CD4-positive, CD25-positive, alpha-beta regulatory T cell (primary cell): Measurements from ENCODE around the gene EPN3. TPM values are rescaled to one million over a fixed set of nuclear protein-coding genes. Genes with fewer than 3 reads are reported as not detected.

ENCODE experiments used
- ATAC-seq, 2 donors: fragments of 150-1000 bp; cut with Tn5 transposase; one replicate each; pipeline ENCODE4 v1.10.0; 2021; ENCODE audit warnings: low read depth in 2 of 2, moderate number of reproducible peaks in 2 of 2, moderate library complexity in 1 of 2
- DNase-seq, 3 donors: peaks; one replicate each; pipeline versions ENCODE4 v3.0.0 to v3.0.0-alpha.2; 2012 to 2022; ENCODE audit warnings: mixed read lengths in 1 of 3
- H3K27ac ChIP-seq: one replicate; pipeline ENCODE4 v1.7.0; 2013; ENCODE audit warnings: mild to moderate bottlenecking, low read length; ENCODE audit not compliant: insufficient read depth, poor library complexity, severe bottlenecking
- H3K27me3 ChIP-seq: one replicate; pipeline ENCODE4 v1.7.0; 2013; ENCODE audit warnings: low read length; ENCODE audit not compliant: control insufficient read depth, insufficient read depth
- H3K36me3 ChIP-seq: one replicate; pipeline ENCODE4 v1.7.0; 2013; ENCODE audit warnings: mild to moderate bottlenecking, low read length, moderate library complexity; ENCODE audit not compliant: control insufficient read depth, insufficient read depth
- H3K4me1 ChIP-seq: 2 replicates; pipeline ENCODE4 v1.7.0; 2013; ENCODE audit warnings: mild to moderate bottlenecking, low read length; ENCODE audit not compliant: insufficient read depth, control insufficient read depth, poor library complexity, severe bottlenecking
- H3K4me3 ChIP-seq: one replicate; pipeline ENCODE4 v1.7.0; 2013; ENCODE audit warnings: low read depth, mild to moderate bottlenecking, low read length, moderate library complexity
- H3K9me3 ChIP-seq, 2 experiments: 1 replicate in 1 of 2; 2 replicates in 1 of 2; pipeline ENCODE4 v1.7.0; 2013; ENCODE audit warnings: low read length in 2 of 2, mild to moderate bottlenecking in 1 of 2, moderate library complexity in 1 of 2; ENCODE audit not compliant: control insufficient read depth in 2 of 2
- H3K27ac Mint-ChIP-seq, 3 donors: one replicate each; pipeline ENCODE4 v1.8.0; 2020 to 2022; ENCODE audit warnings: mild to moderate bottlenecking in 3 of 3, mixed read lengths in 3 of 3, moderate library complexity in 2 of 3
- H3K27me3 Mint-ChIP-seq: one replicate; pipeline ENCODE4 v1.8.0; 2022; ENCODE audit warnings: mild to moderate bottlenecking, mixed read lengths
- H3K36me3 Mint-ChIP-seq: one replicate; pipeline ENCODE4 v1.8.0; 2020; ENCODE audit warnings: mixed read lengths
- H3K4me1 Mint-ChIP-seq, 4 donors: one replicate each; pipeline ENCODE4 v1.8.0; 2020 to 2022; ENCODE audit warnings: mixed read lengths in 4 of 4, mild to moderate bottlenecking in 1 of 4
- H3K4me3 Mint-ChIP-seq, 4 donors: one replicate each; pipeline ENCODE4 v1.8.0; 2020 to 2022; ENCODE audit warnings: mild to moderate bottlenecking in 4 of 4, mixed read lengths in 4 of 4, moderate library complexity in 3 of 4
- H3K9me3 Mint-ChIP-seq, 7 donors: one replicate each; pipeline ENCODE4 v1.8.0; 2020 to 2022; ENCODE audit warnings: mixed read lengths in 7 of 7, mild to moderate bottlenecking in 3 of 7, moderate library complexity in 2 of 7
- polyA plus RNA-seq, 4 donors: library from polyadenylated mRNA; unstranded; fragments of 300-500 nt; fragmentation: Illumina TruSeq; gene quantifications; one replicate each; pipeline ENCODE4 v1.2.3, GENCODE V29; 2021
- total RNA-seq: library from RNA; stranded (reverse); gene quantifications from one replicate; pipeline ENCODE4 v1.2.3, GENCODE V29; 2022

The EPN3 gene
- total and polyA plus RNA-seq, 5 donors from 2014 or later = not detected

DNA sequence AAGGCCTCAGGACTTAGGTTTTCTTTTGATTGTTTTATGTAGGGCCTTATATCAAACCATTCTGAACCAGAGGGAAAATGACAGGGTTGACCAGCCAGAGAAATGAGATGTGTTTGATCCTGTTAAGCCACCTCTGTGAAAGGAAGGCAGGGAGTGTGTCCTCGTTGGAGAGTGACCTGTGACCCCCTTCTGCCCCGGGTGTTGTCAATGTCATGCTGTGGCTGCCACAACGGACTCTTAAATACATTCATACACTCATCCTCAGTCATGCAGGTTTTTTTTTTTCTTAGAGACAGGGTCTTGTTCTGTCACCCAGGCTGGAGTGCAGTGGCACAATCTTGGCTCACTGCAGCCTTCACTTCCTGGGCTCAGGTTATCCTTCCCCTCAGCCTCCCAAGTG, 18.1 kb upstream of the EPN3 start:
- Mint-ChIP-seq H3K27ac (peak overlapping the region in 1 of 3 donors; percentile 43), H3K27me3 (no peaks in the 10 kb centered on the region), H3K36me3 (no peaks in the 10 kb centered on the region), H3K4me3 (peak overlapping the region in 1 of 4 donors; percentile 43), H3K4me1 (peaks cover 15 to 39% (median 27%) of the 10 kb centered on the region in 4 donors), H3K9me3 (no peaks in the 10 kb centered on the region)
- ATAC-seq (no peak), DNase-seq (no peak)
- Histone ChIP-seq H3K36me3 (no peaks in the 10 kb centered on the region), H3K27ac (no peak overlapping the region), H3K4me3 (no peak overlapping the region), H3K4me1 (peaks cover 22% of the 10 kb centered on the region), H3K27me3 (no peaks in the 10 kb centered on the region), H3K9me3 (no peaks in the 10 kb centered on the region)

- Mint-ChIP-seq H3K27ac (peak overlapping the region in 1 of 3 donors; percentile 32), H3K27me3 (no peaks in the 10 kb centered on the region), H3K9me3 (no peaks in the 10 kb centered on the region), H3K4me3 (peak overlapping the region in 1 of 4 donors; percentile 23), H3K36me3 (no peaks in the 10 kb centered on the region), H3K4me1 (peaks cover 11 to 32% (median 20%) of the 10 kb centered on the region in 4 donors)
- no peaks in the 10 kb centered on the region for H3K9me3 ChIP-seq
- no peak overlapping the region for H3K4me3 ChIP-seq
- ATAC-seq = no peak
- H3K36me3 ChIP-seq = no peaks in the 10 kb centered on the region
- H3K27me3 ChIP-seq = no peaks in the 10 kb centered on the region
- H3K27ac ChIP-seq = no peak overlapping the region
- peaks cover 15% of the 10 kb centered on the region for H3K4me1 ChIP-seq
- DNase-seq = no peak
Observed at GRCh38 chr17:50514936-50515702, 17.4 kb upstream of the EPN3 start.

DNA sequence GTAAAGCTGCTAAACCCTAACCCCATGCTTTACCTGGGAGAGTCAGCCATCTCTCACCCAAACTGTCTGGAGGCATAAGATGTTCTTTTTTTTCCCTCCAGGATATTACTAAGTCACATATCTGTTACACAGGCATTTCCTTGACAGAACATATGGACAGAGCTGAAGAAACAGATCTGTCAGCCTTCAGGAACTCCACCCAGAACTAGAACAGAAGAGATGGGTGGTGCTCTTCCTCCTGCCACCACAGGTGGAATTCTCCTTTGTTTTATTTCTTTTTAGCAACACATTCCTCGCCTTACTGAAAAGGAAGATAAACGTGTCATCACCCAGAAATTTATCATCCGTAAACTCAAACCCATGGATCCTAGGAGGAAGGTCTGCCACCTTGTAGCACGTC, 15.5 kb upstream of the EPN3 start:
- no peak overlapping the region for H3K4me3 Mint-ChIP-seq

GRCh38 chr17:50517504-50518383, 14.8 kb upstream of the EPN3 start:
- Histone ChIP-seq H3K4me3 (no peak overlapping the region), H3K36me3 (no peaks in the 10 kb centered on the region), H3K27me3 (no peaks in the 10 kb centered on the region), H3K9me3 (no peaks in the 10 kb centered on the region), H3K4me1 (no peaks in the 10 kb centered on the region), H3K27ac (no peak overlapping the region)
- DNase-seq (no peak), ATAC-seq (no peak)
- Mint-ChIP-seq H3K27ac (peak overlapping the region in 1 of 3 donors; percentile 15), H3K36me3 (no peaks in the 10 kb centered on the region), H3K27me3 (no peaks in the 10 kb centered on the region), H3K9me3 (no peaks in the 10 kb centered on the region), H3K4me1 (peaks cover 0 to 10% (median 6%) of the 10 kb centered on the region in 4 donors), H3K4me3 (peak overlapping the region in 1 of 4 donors; percentile 4)

More for the DNA sequence above, 15.5 kb upstream of the EPN3 start:
- ATAC-seq (no peak), DNase-seq (no peak)
- Histone ChIP-seq H3K4me1 (no peaks in the 10 kb centered on the region), H3K27me3 (no peaks in the 10 kb centered on the region), H3K4me3 (no peak overlapping the region), H3K9me3 (no peaks in the 10 kb centered on the region), H3K27ac (no peak overlapping the region), H3K36me3 (no peaks in the 10 kb centered on the region)
- no peaks in the 10 kb centered on the region for H3K9me3 Mint-ChIP-seq
- peak overlapping the region in 1 of 3 donors; percentile 15 for H3K27ac Mint-ChIP-seq
- H3K4me1 Mint-ChIP-seq = peaks cover 0 to 17% (median 9%) of the 10 kb centered on the region in 4 donors
- no peaks in the 10 kb centered on the region for H3K27me3 Mint-ChIP-seq
- H3K36me3 Mint-ChIP-seq = no peaks in the 10 kb centered on the region

DNA sequence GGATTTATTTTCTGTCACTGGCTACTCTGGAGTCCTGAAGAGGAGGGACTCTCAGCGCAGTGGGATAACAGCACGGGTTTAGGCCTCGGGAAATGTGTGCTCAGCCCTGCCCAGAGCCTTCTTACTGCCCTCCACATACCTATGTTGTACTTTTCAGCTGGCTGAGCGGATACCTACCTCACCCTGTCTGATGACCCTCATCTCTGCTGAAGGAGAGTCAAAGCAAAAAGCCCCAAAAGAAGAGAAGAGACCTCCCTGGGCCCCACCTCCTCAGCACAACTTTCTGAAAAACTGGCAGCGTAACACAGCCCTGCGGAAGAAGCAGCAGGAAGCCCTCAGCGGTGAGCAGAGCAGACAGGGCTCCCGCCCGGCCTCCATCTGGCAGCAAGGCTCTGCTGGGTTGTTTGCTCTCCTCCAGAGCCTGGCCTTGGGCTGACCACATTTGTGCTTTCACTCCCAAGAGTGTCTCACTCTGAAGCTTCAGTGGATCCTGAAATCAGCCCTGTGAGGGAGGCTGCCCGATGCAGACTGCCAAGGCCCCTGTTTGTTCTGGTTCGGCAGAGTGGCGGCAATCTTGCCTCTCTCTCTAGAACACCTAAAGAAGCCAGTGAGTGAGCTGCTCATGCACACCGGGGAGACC, 14.0 kb upstream of the EPN3 start:
- H3K27ac Mint-ChIP-seq = no peak overlapping the region
- no peak for ATAC-seq
- peaks cover 0 to 9% (median 6%) of the 10 kb centered on the region in 4 donors for H3K4me1 Mint-ChIP-seq

GRCh38 chr17:50519141-50519834, 13.2 kb upstream of the EPN3 start:
- H3K4me3 ChIP-seq = no peak overlapping the region

More for the DNA sequence above, 14.0 kb upstream of the EPN3 start:
- Mint-ChIP-seq H3K9me3 (no peaks in the 10 kb centered on the region), H3K27me3 (no peaks in the 10 kb centered on the region), H3K4me3 (peak overlapping the region in 1 of 4 donors; percentile 68), H3K36me3 (no peaks in the 10 kb centered on the region)
- H3K36me3 ChIP-seq = no peaks in the 10 kb centered on the region
- no peak overlapping the region for H3K4me3 ChIP-seq
- no peaks in the 10 kb centered on the region for H3K4me1 ChIP-seq
- no peak for DNase-seq
- H3K27ac ChIP-seq = no peak overlapping the region
- no peaks in the 10 kb centered on the region for H3K27me3 ChIP-seq
- no peaks in the 10 kb centered on the region for H3K9me3 ChIP-seq

GRCh38 chr17:50520483-50520882, 12.1 kb upstream of the EPN3 start:
- Histone ChIP-seq H3K4me1 (no peaks in the 10 kb centered on the region), H3K27me3 (no peaks in the 10 kb centered on the region), H3K4me3 (no peak overlapping the region), H3K36me3 (no peaks in the 10 kb centered on the region), H3K27ac (no peak overlapping the region), H3K9me3 (no peaks in the 10 kb centered on the region)
- Mint-ChIP-seq H3K4me3 (no peak overlapping the region), H3K9me3 (no peaks in the 10 kb centered on the region), H3K27ac (peak overlapping the region in 1 of 3 donors; percentile 71), H3K36me3 (no peaks in the 10 kb centered on the region), H3K27me3 (no peaks in the 10 kb centered on the region), H3K4me1 (peaks cover 0 to 9% (median 4%) of the 10 kb centered on the region in 4 donors)
- ATAC-seq (no peak), DNase-seq (no peak)

More at GRCh38 chr17:50519141-50519834, 13.2 kb upstream of the EPN3 start:
- Histone ChIP-seq H3K4me1 (no peaks in the 10 kb centered on the region), H3K27me3 (no peaks in the 10 kb centered on the region), H3K36me3 (no peaks in the 10 kb centered on the region), H3K27ac (no peak overlapping the region), H3K9me3 (no peaks in the 10 kb centered on the region)
- no peak overlapping the region for H3K4me3 Mint-ChIP-seq
- no peak for ATAC-seq
- H3K36me3 Mint-ChIP-seq = no peaks in the 10 kb centered on the region
- no peaks in the 10 kb centered on the region for H3K9me3 Mint-ChIP-seq
- no peak overlapping the region for H3K27ac Mint-ChIP-seq
- DNase-seq = no peak
- H3K4me1 Mint-ChIP-seq = peaks cover 0 to 9% (median 6%) of the 10 kb centered on the region in 4 donors
- no peaks in the 10 kb centered on the region for H3K27me3 Mint-ChIP-seq
